Activated CD4-positive, alpha-beta memory T cell treated with anti-CD3 and anti-CD28 coated beads for 36 hours (primary cell): ENCODE data around the gene SGO1. TPM values are rescaled to one million over a fixed set of nuclear protein-coding genes. Genes with fewer than 3 reads are reported as not detected.
A peak's percentile ranks its signal among the peaks of the same experiment; 100 is the strongest.

Experiments used
- CTCF ChIA-PET: fragments of 350-600 bp; sonication (Branson Sonifier 250); formaldehyde crosslinking; loops from one replicate; lab custom pipeline; 2021; ENCODE audit warnings: antibody characterized with exemption, inconsistent platforms; lab: Charles Lee
- POLR2A ChIA-PET: fragments of 350-600 bp; sonication (Branson Sonifier 250); formaldehyde crosslinking; loops from one replicate; lab custom pipeline; 2021; ENCODE audit warnings: antibody characterized with exemption; lab: Charles Lee
- DNase-seq: peaks from one replicate; pipeline ENCODE4 v3.0.0-alpha.2; 2020
- H3K27ac Mint-ChIP-seq: one replicate; pipeline ENCODE4 v1.8.0; 2021; ENCODE audit warnings: mixed read lengths
- H3K27me3 Mint-ChIP-seq: one replicate; pipeline ENCODE4 v1.8.0; 2021; ENCODE audit warnings: mixed read lengths
- H3K36me3 Mint-ChIP-seq: one replicate; pipeline ENCODE4 v1.8.0; 2021; ENCODE audit warnings: mixed read lengths
- H3K4me1 Mint-ChIP-seq: one replicate; pipeline ENCODE4 v1.8.0; 2021; ENCODE audit warnings: low read depth, mixed read lengths
- H3K4me3 Mint-ChIP-seq: one replicate; pipeline ENCODE4 v1.8.0; 2021; ENCODE audit warnings: mild to moderate bottlenecking, mixed read lengths
- H3K9me3 Mint-ChIP-seq: one replicate; pipeline ENCODE4 v1.8.0; 2021; ENCODE audit warnings: mixed read lengths
- intact Hi-C: fragments of 100-400 bp; cut with micrococcal nuclease; formaldehyde crosslinking; loops from one replicate; pipeline ENCODE4 v1.15.1; 2023
- total RNA-seq, 2 experiments: library from RNA; stranded (reverse); gene quantifications; one replicate each; pipeline ENCODE4 v1.2.3, GENCODE V29; 2021

Gene SGO1
- total RNA-seq, 2 experiments from 2014 or later = 37.4 to 37.8 TPM

- no peak overlapping the region for H3K4me3 Mint-ChIP-seq
- H3K4me1 Mint-ChIP-seq = peaks cover 6% of the 10 kb centered on the region
- no peaks in the 10 kb centered on the region for H3K36me3 Mint-ChIP-seq
- no peak overlapping the region for H3K27ac Mint-ChIP-seq
- H3K27me3 Mint-ChIP-seq = no peaks in the 10 kb centered on the region
- POLR2A ChIA-PET = interaction anchor here (0.6 kb wide), 1 partner anchor 569 kb away, joined by 3 read pairs; no protein-coding TSS in a partner anchor
- DNase-seq = no peak
- H3K9me3 Mint-ChIP-seq = no peaks in the 10 kb centered on the region
- intact Hi-C loops = no loop called here
- CTCF ChIA-PET = no interaction called here
Observed at GRCh38 chr3:20197775-20198174, 11.8 kb upstream of the SGO1 start.

DNA sequence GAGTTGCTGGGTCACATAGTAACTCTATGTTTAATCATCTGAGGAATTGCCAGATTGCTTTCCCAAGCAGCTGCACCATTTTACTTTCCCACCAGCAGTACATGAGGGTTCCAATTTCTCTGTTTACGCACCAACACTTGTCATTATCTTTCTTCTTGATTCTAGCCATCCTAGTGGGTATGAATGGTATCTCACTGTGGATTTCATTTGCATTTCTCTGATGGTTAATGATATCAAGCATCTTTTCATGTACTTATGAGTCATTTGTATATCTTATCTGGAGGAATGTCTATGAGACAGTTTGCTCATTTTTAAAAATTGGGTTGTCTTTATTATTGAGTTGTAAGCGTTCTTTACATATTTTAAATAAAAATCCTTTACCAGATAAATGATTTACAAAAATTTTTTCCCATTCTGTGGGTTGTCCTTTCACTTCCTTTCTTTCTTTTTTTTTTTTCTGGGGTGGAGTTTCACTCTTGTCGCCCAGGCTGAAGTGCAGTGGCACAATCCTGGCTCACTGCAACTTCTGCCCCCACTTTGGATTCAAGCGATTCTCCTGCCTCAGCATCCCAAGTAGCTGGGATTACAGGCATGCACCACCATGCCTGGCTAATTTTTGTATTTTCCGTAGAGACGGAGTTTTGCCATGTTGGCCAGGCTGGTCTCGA lies 8.9 kb upstream of the SGO1 start:
- POLR2A ChIA-PET = no interaction called here
- Mint-ChIP-seq H3K4me3 (no peak overlapping the region), H3K27me3 (no peaks in the 10 kb centered on the region), H3K4me1 (peaks cover 6% of the 10 kb centered on the region), H3K9me3 (no peaks in the 10 kb centered on the region), H3K27ac (no peak overlapping the region), H3K36me3 (no peaks in the 10 kb centered on the region)
- CTCF ChIA-PET = no interaction called here
- DNase-seq = no peak
- intact Hi-C loops = no loop called here

DNA sequence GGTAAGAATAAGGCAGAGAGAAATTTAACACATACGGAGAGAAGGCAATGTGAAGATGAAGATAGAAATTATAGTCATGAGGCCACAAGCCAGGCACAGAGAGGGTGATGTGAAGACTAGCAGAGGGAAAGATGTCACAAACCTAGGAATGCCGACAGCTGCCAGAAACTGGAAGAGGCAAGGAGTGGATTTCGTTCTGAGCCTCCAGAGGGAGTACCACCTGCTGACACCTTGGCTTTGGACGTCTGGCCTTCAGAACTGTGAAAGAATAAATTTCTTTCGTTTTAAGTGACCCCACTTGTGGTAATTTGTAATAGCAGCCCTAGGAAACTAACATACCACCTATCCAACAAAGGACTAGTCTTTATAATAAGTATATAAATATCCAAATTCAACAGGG lies 5.0 kb upstream of the SGO1 start:
- Mint-ChIP-seq H3K9me3 (no peaks in the 10 kb centered on the region), H3K4me1 (no peaks in the 10 kb centered on the region), H3K36me3 (no peaks in the 10 kb centered on the region), H3K27me3 (no peaks in the 10 kb centered on the region), H3K4me3 (no peak overlapping the region), H3K27ac (no peak overlapping the region)
- intact Hi-C loops = no loop called here
- CTCF ChIA-PET = no interaction called here
- POLR2A ChIA-PET = no interaction called here
- DNase-seq = no peak

DNA sequence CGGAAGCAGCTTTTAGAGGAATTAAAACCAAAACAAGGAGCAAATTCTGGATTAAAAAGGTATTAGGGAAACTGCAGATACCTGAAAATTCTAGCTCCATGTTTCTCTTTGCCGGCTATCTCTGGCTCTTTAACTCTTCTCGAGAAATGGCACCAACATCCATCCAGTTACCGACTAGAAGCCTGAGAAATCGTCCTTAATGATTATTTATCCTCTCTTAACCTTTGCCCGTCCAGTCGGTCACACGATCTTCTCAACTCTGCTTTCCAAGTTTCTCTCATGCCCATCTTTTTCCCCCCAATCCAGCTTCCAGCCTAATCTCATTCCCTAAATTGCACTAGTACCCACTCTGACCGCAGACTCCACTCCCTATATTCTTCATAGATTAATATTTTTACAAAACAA lies 596 bp upstream of the SGO1 start:
- POLR2A ChIA-PET = interaction anchor here (1.2 to 2.3 kb wide), 4 partner anchors 82 to 238 kb away, joined by 4 to 14 read pairs (median 6); no protein-coding TSS in a partner anchor
- intact Hi-C loops = loop anchor here (1.0 to 5.0 kb wide), 6 partner anchors 132 to 299 kb away; partner anchors contain the start of gene RAB5A
- Mint-ChIP-seq H3K4me3 (no peak overlapping the region), H3K36me3 (peaks cover 10% of the 10 kb centered on the region), H3K4me1 (no peaks in the 10 kb centered on the region), H3K27ac (no peak overlapping the region), H3K9me3 (no peaks in the 10 kb centered on the region), H3K27me3 (no peaks in the 10 kb centered on the region)
- CTCF ChIA-PET = interaction anchor here (0.6 to 1.9 kb wide), 4 partner anchors 146 to 300 kb away, joined by 4 to 8 read pairs (median 5); partner anchors contain the start of gene KAT2B
- no peak for DNase-seq

- intact Hi-C loops = loop anchor here (1.0 to 5.0 kb wide), 2 partner anchors 81 to 298 kb away; no protein-coding TSS in a partner anchor
- CTCF ChIA-PET = interaction anchor here (1.9 kb wide), 1 partner anchor 145 kb away, joined by 8 read pairs; the partner anchor contains the start of gene KAT2B
- DNase-seq = peak; percentile 35
- Mint-ChIP-seq H3K27me3 (no peaks in the 10 kb centered on the region), H3K9me3 (no peaks in the 10 kb centered on the region), H3K4me1 (no peaks in the 10 kb centered on the region), H3K4me3 (no peak overlapping the region), H3K36me3 (peaks cover 12% of the 10 kb centered on the region), H3K27ac (no peak overlapping the region)
- POLR2A ChIA-PET = interaction anchor here (1.3 to 2.3 kb wide), 3 partner anchors 128 to 237 kb away, joined by 5 to 14 read pairs (median 7); no protein-coding TSS in a partner anchor
Observed at GRCh38 chr3:20185331-20185678, 701 bp downstream of the SGO1 start.

DNA sequence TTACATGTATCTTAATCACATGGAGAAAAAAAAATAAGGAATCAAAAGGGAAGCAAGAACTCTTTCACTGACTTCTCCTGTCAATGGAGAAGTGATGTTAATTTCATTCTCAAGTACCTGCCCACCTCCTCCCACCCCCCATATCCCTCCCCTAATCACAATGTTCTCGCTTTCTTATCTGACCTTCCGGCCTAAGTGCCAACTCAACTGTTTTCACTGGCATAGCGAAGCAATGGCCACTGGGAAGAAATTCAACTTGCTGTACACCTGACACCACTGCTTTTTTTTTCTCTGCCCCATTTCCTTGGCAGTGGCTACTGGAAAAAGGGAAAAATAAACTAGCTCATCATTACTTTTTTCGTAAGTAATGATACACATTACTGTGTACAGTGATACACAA lies 3.8 kb downstream of the SGO1 start:
- Mint-ChIP-seq H3K27ac (no peak overlapping the region), H3K27me3 (no peaks in the 10 kb centered on the region), H3K9me3 (no peaks in the 10 kb centered on the region), H3K4me1 (no peaks in the 10 kb centered on the region), H3K36me3 (peaks cover 28% of the 10 kb centered on the region), H3K4me3 (no peak overlapping the region)
- ChIA-PET CTCF (no interaction called here), POLR2A (no interaction called here)
- no peak for DNase-seq
- intact Hi-C loops = no loop called here

- Mint-ChIP-seq H3K27me3 (no peaks in the 10 kb centered on the region), H3K36me3 (peaks cover 34% of the 10 kb centered on the region), H3K4me3 (no peak overlapping the region), H3K9me3 (no peaks in the 10 kb centered on the region), H3K4me1 (no peaks in the 10 kb centered on the region), H3K27ac (no peak overlapping the region)
- intact Hi-C loops = no loop called here
- no peak for DNase-seq
- ChIA-PET POLR2A (no interaction called here), CTCF (no interaction called here)
Observed at GRCh38 chr3:20181276-20181675, 4.7 kb downstream of the SGO1 start.

DNA sequence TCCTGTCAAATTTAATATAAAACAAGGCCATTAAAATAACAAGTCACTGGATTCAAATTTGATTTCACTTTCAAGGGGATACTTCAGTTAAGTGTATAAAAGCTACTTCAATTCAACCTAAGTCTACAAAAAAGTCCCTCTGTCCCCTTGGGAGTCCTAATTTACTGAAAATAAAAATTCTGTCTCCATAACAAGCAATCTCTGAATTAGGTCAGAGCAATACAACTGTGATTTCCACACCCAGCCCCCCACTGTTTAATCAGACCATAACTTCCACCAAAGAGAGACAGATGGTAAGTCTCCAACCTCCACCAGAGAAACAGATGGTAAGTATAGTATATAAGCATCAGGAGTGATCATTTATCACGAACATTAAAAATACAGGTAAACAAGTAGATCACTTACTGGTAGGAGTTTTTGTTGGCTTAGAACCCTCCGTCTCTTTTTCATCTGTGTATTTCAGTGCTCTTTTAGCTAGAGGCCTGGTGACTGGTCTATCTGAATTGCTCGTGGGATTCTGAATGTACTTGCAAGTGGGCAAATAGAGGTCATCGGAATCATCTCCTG lies 12.1 kb downstream of the SGO1 start:
- intact Hi-C loops = no loop called here
- no peak for DNase-seq
- no peak overlapping the region for H3K27ac Mint-ChIP-seq
- H3K36me3 Mint-ChIP-seq = peaks cover 49% of the 10 kb centered on the region
- no peaks in the 10 kb centered on the region for H3K4me1 Mint-ChIP-seq
- no peaks in the 10 kb centered on the region for H3K27me3 Mint-ChIP-seq
- H3K4me3 Mint-ChIP-seq = no peak overlapping the region
- no peaks in the 10 kb centered on the region for H3K9me3 Mint-ChIP-seq
- ChIA-PET POLR2A (no interaction called here), CTCF (interaction anchor here (0.9 kb wide), 1 partner anchor 10 kb away, joined by 3 read pairs; no protein-coding TSS in a partner anchor)

- ChIA-PET POLR2A (no interaction called here), CTCF (no interaction called here)
- H3K36me3 Mint-ChIP-seq = peaks cover 22% of the 10 kb centered on the region
- H3K27me3 Mint-ChIP-seq = no peaks in the 10 kb centered on the region
- intact Hi-C loops = no loop called here
- H3K4me3 Mint-ChIP-seq = no peak overlapping the region
- no peak overlapping the region for H3K27ac Mint-ChIP-seq
- H3K9me3 Mint-ChIP-seq = no peaks in the 10 kb centered on the region
- peaks cover 13% of the 10 kb centered on the region for H3K4me1 Mint-ChIP-seq
- no peak for DNase-seq
Observed at GRCh38 chr3:20161714-20162113, 24.3 kb downstream of the SGO1 start.

DNA sequence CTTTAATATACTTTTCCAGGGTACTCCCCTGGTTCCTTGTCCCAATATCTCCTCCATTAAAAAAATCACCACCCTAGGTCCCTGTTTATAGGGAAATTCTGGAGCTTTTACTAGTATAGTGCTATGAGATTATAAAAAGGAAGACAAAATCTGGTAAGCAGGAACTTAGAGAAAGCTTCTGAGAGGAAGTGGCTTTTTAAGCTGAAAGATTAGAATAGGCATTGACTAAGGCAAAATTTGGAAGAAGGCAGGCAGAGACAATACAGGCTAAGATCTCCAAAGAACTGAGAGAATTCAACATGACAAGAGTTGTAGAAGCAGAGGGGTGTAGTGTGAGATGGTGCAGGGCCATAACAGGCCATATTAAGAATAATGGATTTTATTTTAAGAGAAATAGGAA lies 25.8 kb downstream of the SGO1 start:
- Mint-ChIP-seq H3K27me3 (no peaks in the 10 kb centered on the region), H3K4me3 (no peak overlapping the region), H3K9me3 (no peaks in the 10 kb centered on the region), H3K4me1 (peaks cover 13% of the 10 kb centered on the region), H3K36me3 (peaks cover 18% of the 10 kb centered on the region), H3K27ac (no peak overlapping the region)
- POLR2A ChIA-PET = no interaction called here
- CTCF ChIA-PET = interaction anchor here (1.1 kb wide), 1 partner anchor 9 kb away, joined by 3 read pairs; no protein-coding TSS in a partner anchor
- DNase-seq = no peak
- intact Hi-C loops = no loop called here

DNA sequence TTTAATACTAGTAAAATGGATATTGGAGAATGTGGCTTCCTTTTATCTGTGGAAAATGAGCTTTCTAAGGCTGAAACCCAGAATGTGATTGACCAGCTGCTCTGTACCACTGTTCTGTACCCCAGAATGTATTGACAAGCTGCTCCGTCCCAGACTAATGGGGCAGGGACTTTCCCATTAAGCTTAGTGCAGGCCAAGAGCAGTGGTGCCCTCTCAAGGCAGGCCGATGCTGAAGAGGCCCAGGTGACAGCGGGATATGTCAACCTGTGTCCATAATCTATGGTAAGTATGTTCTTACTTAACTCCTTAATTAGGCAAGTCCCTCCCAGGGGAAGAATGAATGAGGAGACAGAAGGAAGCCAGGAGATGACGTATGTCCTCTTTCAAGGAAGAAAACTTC lies 31.1 kb downstream of the SGO1 start:
- Mint-ChIP-seq H3K4me3 (no peak overlapping the region), H3K36me3 (peaks cover 28% of the 10 kb centered on the region), H3K27me3 (no peaks in the 10 kb centered on the region), H3K9me3 (no peaks in the 10 kb centered on the region), H3K4me1 (peaks cover 4% of the 10 kb centered on the region), H3K27ac (no peak overlapping the region)
- intact Hi-C loops = no loop called here
- ChIA-PET CTCF (no interaction called here), POLR2A (interaction anchor here (0.6 kb wide), 1 partner anchor 57 kb away, joined by 3 read pairs; no protein-coding TSS in a partner anchor)
- DNase-seq = no peak

DNA sequence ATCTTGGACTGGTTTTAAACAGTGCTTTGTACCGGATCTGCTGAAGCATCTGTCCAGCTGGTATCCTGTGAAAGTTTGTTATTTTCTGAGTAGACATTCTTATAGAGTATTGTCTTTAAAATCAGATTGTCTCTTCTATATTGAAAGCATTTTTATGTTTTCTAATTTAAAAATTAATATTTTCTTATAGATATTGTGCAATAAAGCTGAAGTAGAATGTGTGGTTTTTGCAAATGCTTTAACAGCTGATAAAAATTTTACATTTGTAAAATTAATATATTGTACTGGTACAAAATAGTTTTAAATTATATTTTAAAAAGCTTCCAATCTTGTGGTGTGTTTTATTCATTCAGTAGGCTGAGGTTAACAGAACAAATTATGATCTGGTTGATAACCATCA lies 31.9 kb downstream of the SGO1 start:
- Mint-ChIP-seq H3K27ac (no peak overlapping the region), H3K9me3 (no peaks in the 10 kb centered on the region), H3K4me3 (no peak overlapping the region), H3K27me3 (no peaks in the 10 kb centered on the region), H3K36me3 (peaks cover 27% of the 10 kb centered on the region), H3K4me1 (no peaks in the 10 kb centered on the region)
- DNase-seq = no peak
- POLR2A ChIA-PET = no interaction called here
- CTCF ChIA-PET = no interaction called here
- intact Hi-C loops = no loop called here
